HG03097 (cell line): ENCODE results near the gene TMEM8B.
A peak's percentile ranks its signal among the peaks of the same experiment; 100 is the strongest.

Experiments
- ATAC-seq: cut with Tn5 transposase; IDR thresholded peaks from one replicate; pipeline ENCODE4 v1.9.1; 2021; ENCODE audit not compliant: unreplicated experiment, low FRiP score

The TMEM8B gene

GRCh38 chr9:35829084-35829763, at the start of gene TMEM8B:
TMEM8B (plus strand) TSS chr9:35829228; CDS start chr9:35829448, 220 bp downstream.
- ATAC-seq = peak; percentile 57

GRCh38 chr9:35781066-35781465, 48.0 kb upstream of the TMEM8B start:
- ATAC-seq = no peak

GRCh38 chr9:35783418-35783817, 45.6 kb upstream of the TMEM8B start:
- no peak for ATAC-seq

- no peak for ATAC-seq
Measured at GRCh38 chr9:35789541-35789940, 39.5 kb upstream of the TMEM8B start.

- no peak for ATAC-seq
Measured at GRCh38 chr9:35790025-35790384, 39.0 kb upstream of the TMEM8B start.

DNA sequence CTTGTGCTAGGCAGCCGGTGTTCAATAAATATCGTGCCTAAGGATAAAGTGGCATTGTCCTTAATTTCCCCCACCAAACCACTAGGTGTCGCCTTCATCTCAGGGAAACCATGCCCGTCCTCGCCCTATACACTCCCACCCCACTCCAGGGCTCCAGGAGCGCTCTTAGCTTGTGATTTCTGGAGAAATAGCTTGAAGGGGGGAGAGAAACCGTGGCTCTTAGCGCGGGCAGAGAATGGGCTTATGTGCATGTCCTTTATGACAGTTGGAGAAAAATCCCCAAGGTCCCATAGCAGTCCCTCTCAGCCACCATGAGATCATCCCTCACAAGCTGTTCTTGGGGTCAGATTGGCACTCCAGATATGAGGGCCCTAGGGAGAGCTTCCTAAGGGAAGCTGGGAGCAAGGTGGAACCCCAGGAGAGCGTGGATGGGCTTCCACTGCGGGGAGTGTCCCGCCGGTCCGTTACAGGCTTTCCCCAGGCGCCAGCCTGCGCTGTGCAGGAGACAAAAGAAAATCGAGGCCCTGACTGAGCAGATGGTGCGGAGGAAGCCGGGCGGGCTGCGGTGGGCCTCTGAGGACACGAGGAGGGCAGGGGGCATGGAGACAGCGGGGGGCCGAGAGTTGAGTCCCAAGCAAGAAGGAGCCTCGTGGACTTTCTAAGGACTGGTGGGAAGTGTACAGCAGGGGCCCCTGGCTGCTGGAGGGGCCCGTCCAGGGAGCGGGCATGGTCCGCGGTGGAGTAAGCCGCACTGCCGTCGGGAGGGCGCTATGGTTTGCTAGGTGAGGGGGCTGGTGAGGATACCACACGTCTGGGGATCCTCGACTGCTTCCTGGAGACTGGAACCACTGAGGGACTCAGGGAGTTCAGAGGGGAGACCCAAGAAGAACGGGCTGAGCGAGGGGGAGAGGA, 38.4 kb upstream of the TMEM8B start:
- no peak for ATAC-seq

GRCh38 chr9:35791297-35791921, 37.6 kb upstream of the TMEM8B start, which contains the start of gene NPR2:
NPR2 (plus strand) TSS chr9:35791591; CDS start chr9:35792409, 818 bp downstream.
- ATAC-seq = no peak

DNA sequence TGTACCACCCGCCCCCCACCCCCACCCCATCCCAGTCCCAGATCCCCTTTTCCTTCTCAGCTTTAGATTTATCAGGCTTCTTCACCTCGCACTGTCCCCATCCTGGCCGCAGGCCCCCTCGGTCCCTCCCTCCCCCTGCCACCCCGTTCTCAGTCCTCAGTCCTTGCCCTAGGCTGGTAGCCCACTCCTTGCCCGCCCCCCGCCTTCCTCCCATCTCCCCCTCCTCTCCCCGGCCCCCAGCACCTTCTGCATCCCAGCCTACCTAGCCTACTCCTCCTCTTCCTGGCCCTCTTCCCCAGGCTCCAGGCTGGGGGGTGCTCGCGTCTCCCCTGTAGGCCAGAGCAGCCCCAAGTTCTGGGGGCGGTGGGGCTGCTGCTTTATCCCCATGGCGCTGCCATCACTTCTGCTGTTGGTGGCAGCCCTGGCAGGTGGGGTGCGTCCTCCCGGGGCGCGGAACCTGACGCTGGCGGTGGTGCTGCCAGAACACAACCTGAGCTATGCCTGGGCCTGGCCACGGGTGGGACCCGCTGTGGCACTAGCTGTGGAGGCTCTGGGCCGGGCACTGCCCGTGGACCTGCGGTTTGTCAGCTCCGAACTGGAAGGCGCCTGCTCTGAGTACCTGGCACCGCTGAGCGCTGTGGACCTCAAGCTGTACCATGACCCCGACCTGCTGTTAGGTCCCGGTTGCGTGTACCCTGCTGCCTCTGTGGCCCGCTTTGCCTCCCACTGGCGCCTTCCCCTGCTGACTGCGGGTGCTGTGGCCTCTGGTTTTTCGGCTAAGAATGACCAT, 36.8 kb upstream of the TMEM8B start:
- no peak for ATAC-seq

GRCh38 chr9:35792826-35793225, 36.2 kb upstream of the TMEM8B start:
- ATAC-seq = no peak

- ATAC-seq = no peak
Measured at GRCh38 chr9:35793461-35793860, 35.6 kb upstream of the TMEM8B start.

- ATAC-seq = no peak
Measured at GRCh38 chr9:35795695-35796094, 33.3 kb upstream of the TMEM8B start.

GRCh38 chr9:35797311-35798109, 31.5 kb upstream of the TMEM8B start:
- ATAC-seq = no peak

- no peak for ATAC-seq
Measured at GRCh38 chr9:35798658-35799374, 30.2 kb upstream of the TMEM8B start.

- no peak for ATAC-seq
Measured at GRCh38 chr9:35800530-35800929, 28.5 kb upstream of the TMEM8B start.

GRCh38 chr9:35801328-35802128, 27.5 kb upstream of the TMEM8B start:
- no peak for ATAC-seq

- ATAC-seq = no peak
Measured at GRCh38 chr9:35806101-35806500, 22.9 kb upstream of the TMEM8B start.

- ATAC-seq = no peak
Measured at GRCh38 chr9:35808433-35808832, 20.6 kb upstream of the TMEM8B start.

DNA sequence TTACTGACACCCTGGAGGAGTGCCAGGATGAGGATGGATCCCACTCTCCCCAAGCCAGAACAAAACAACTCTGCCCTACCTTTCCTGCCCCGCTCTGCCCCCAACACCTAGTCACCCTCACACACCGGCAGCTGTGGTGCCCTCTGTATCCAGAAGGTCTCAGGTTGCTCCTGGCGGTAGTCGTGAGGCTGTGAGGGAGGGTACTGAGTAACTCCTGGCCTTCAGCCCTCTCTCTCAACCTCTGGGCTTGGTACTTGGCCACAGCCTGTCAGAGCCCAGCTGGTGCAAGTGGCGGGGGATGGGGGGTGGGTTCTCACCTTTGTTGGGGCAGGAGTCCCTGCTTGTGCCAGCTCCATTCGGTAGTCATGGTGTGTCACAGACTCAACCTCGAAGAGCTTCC, 18.9 kb upstream of the TMEM8B start:
- ATAC-seq = no peak
